ENCODE data around the gene CNOT6L. TPM values are rescaled to one million over a fixed set of nuclear protein-coding genes. Genes with fewer than 3 reads are reported as not detected.

Gene CNOT6L
- total RNA-seq, 4 donors from 2014 or later: 21.3 to 41.6 (median 31.5) TPM

- no peak for ATAC-seq (ENCODE audit: low FRiP score)
- no peak for DNase-seq (ENCODE audit: low spot score)
- TF ChIP-seq, protein P1, sequence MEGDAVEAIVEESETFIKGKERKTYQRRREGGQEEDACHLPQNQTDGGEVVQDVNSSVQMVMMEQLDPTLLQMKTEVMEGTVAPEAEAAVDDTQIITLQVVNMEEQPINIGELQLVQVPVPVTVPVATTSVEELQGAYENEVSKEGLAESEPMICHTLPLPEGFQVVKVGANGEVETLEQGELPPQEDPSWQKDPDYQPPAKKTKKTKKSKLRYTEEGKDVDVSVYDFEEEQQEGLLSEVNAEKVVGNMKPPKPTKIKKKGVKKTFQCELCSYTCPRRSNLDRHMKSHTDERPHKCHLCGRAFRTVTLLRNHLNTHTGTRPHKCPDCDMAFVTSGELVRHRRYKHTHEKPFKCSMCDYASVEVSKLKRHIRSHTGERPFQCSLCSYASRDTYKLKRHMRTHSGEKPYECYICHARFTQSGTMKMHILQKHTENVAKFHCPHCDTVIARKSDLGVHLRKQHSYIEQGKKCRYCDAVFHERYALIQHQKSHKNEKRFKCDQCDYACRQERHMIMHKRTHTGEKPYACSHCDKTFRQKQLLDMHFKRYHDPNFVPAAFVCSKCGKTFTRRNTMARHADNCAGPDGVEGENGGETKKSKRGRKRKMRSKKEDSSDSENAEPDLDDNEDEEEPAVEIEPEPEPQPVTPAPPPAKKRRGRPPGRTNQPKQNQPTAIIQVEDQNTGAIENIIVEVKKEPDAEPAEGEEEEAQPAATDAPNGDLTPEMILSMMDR (IDR thresholded peaks at IDR 0.05): no peak
These were observed 20.8 kb downstream of the CNOT6L start for GRCh38 chr4:77798385-77798784.

- DNase-seq (ENCODE audit: low spot score) (no peak), ATAC-seq (ENCODE audit: low FRiP score) (no peak)
- TF ChIP-seq, protein P1 (IDR thresholded peaks at IDR 0.05): no peak
These were observed 21.9 kb downstream of the CNOT6L start for GRCh38 chr4:77797239-77797638.

GRCh38 chr4:77795326-77795725 lies 23.8 kb downstream of the CNOT6L start:
- ATAC-seq (ENCODE audit: low FRiP score) (no peak), DNase-seq (ENCODE audit: low spot score) (no peak)
- TF ChIP-seq, protein P1 (IDR thresholded peaks at IDR 0.05): no peak

- DNase-seq (ENCODE audit: low spot score): no peak
- TF ChIP-seq, protein P1 (IDR thresholded peaks at IDR 0.05): no peak
- no peak for ATAC-seq (ENCODE audit: low FRiP score)
These were observed 29.0 kb downstream of the CNOT6L start for GRCh38 chr4:77790146-77790545.

DNA sequence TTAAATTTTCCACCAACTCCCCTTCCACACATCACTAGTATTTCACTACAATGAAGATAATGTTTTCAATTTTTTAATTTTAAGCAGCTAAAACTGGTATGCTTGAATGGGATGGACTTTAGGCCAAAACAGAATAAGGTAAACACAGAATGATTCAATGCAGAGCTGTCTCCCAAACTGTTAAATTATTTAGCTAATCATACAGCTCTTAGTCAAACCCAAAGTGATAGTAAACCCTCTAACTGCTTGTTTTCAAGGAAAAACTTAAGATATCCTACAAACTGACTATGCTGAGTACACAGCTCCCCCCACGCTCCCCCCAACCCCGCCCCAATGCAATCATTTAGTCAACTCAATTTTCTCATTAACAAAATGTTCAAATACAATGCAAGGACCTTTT lies 30.2 kb downstream of the CNOT6L start:
- DNase-seq (ENCODE audit: low spot score) (no peak), ATAC-seq (ENCODE audit: low FRiP score) (no peak)
- TF ChIP-seq, protein P1 (IDR thresholded peaks at IDR 0.05): no peak

GRCh38 chr4:77787969-77788368 lies 31.2 kb downstream of the CNOT6L start:
- ATAC-seq (ENCODE audit: low FRiP score) (no peak), DNase-seq (ENCODE audit: low spot score) (no peak)

DNA sequence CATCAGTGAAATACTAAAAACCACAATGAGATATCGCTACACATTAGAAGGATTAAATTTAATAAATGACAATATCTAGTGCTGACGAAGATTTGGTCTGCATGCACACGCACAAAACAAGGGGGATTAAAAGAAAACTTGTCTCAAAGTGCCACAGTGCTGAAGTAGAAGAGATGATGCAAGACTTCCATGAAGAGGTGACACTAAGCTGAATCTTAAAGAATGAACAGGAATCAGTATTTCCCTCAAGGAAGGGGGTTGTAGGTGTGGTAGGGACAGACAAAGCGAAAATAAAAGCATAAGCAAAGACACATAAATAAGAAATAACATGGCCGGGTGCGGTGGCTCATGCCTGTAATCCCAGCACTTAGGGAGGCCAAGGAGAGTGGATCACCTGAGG lies 33.5 kb downstream of the CNOT6L start:
- TF ChIP-seq, protein P1 (IDR thresholded peaks at IDR 0.05): no peak
- ATAC-seq (ENCODE audit: low FRiP score) (no peak), DNase-seq (ENCODE audit: low spot score) (no peak)

More at GRCh38 chr4:77787969-77788368, 31.2 kb downstream of the CNOT6L start:
- TF ChIP-seq, protein P1 (IDR thresholded peaks at IDR 0.05): no peak
